SJSA1 (cell line): ENCODE measurements around the gene RASA3. TPM values are rescaled to one million over a fixed set of nuclear protein-coding genes. Genes with fewer than 3 reads are reported as not detected.

ENCODE experiments used
- DNase-seq, 2 experiments: peaks; one replicate each; pipeline ENCODE4 v3.0.0-alpha.2; 2015 to 2020; ENCODE audit warnings: low spot score in 2 of 2, low read depth in 1 of 2
- H3K27ac ChIP-seq: fragments of 250-450 bp; sonication (Bioruptor Pico); 2 replicates; pipeline ENCODE4 v1.5.1; 2020; ENCODE audit warnings: mild to moderate bottlenecking, moderate library complexity
- H3K27me3 ChIP-seq: fragments of 250-450 bp; sonication (Bioruptor Pico); replicated peaks from 2 replicates; pipeline ENCODE4 v1.5.1; 2020; ENCODE audit warnings: mild to moderate bottlenecking, moderate library complexity
- H3K36me3 ChIP-seq: fragments of 250-450 bp; sonication (Bioruptor Pico); 2 replicates; pipeline ENCODE4 v1.5.1; 2020; ENCODE audit warnings: mild to moderate bottlenecking
- H3K4me1 ChIP-seq: fragments of 250-450 bp; sonication (Bioruptor Pico); replicated peaks from 2 replicates; pipeline ENCODE4 v1.6.1; 2021; ENCODE audit warnings: mild to moderate bottlenecking
- H3K4me3 ChIP-seq: fragments of 250-450 bp; sonication (Bioruptor Pico); 2 replicates; pipeline ENCODE4 v1.5.1; 2020; ENCODE audit warnings: mild to moderate bottlenecking
- H3K9me3 ChIP-seq: fragments of 250-450 bp; sonication (Bioruptor Pico); replicated peaks from 2 replicates; pipeline ENCODE4 v1.5.1; 2020; ENCODE audit warnings: mild to moderate bottlenecking
- total RNA-seq: library from RNA; depleted of rRNA; stranded (reverse); fragments of >200 nt; shearing (Covaris generic); gene quantifications from 2 replicates; pipeline ENCODE4 v1.2.3, GENCODE V29; 2014

The RASA3 gene
- total RNA-seq, 1 experiment from 2014 or later: 19.8 TPM

DNA sequence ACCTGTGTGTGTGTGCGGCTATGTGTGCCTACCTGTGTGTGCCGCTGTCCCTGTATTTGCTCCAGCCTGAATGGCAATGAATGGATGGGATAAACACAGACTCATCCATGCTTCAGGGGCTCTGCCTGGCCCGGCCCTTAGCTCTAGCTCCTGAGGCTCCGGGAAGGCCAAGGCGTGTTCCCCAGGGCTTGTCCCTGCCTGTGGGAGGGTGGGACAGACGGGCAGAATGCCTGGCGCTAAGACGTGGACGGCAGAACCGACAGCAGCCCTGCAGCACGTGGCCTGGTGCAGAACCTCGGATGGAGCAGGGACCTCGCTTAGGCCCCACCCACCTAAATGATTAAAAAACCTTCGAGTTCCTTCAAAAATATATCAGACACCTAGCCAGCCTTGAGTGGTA lies 100.8 kb downstream of the RASA3 start:
- Histone ChIP-seq H3K4me1 (peaks cover 45% of the 10 kb centered on the region), H3K27me3 (no peaks in the 10 kb centered on the region), H3K4me3 (no peak overlapping the region), H3K27ac (peak overlapping the region; percentile 65), H3K9me3 (no peaks in the 10 kb centered on the region), H3K36me3 (peaks cover 24% of the 10 kb centered on the region)
- no peak for DNase-seq

DNA sequence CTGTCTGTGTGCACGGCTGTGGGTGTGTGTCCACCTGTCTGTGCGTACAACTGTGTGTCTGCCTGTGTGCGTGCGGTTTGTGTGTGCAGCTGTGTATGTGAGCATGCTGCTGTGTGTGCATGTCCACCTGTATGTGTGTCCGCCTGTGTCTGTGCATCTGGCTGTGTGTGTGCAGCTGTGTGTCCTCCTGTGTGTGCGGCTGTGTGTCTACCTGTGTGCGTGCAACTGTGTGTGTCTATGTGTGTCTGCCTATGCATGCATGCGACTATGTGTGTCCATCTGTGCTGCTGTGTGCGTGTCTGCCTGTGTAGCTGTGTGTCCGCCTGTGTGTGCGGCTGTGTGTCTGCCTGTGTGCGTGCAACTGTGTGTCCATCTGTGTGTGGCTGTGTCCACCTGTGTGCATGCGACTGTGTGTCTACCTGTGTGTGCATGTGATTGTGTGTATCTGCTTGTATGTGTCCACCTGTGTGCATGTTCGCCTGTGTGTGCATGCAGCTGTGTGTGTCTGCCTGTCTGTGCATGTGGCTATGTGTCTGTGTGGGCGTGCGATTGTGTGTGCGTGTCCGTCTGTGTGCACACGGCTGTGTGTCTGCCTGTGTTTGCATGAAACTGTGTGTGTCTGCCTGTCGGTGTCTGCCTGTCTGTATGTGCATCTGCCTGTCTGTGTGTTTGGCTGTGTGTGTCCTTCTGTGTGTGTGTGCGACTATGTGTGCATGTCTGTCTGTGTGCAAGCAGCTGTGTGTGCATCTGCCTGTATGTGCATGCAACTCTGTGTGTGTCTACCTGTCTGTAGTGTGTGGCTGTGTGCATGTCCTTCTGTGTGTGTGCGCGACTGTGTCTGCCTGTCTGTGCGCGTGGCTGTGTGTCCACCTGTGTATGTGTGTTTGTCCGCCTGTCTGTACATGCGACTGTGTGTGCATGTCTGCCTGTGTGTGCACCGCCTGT lies 101.5 kb downstream of the RASA3 start:
- Histone ChIP-seq H3K27me3 (no peaks in the 10 kb centered on the region), H3K9me3 (no peaks in the 10 kb centered on the region), H3K36me3 (peaks cover 25% of the 10 kb centered on the region), H3K27ac (no peak overlapping the region), H3K4me1 (peaks cover 45% of the 10 kb centered on the region), H3K4me3 (no peak overlapping the region)
- no peak for DNase-seq

DNA sequence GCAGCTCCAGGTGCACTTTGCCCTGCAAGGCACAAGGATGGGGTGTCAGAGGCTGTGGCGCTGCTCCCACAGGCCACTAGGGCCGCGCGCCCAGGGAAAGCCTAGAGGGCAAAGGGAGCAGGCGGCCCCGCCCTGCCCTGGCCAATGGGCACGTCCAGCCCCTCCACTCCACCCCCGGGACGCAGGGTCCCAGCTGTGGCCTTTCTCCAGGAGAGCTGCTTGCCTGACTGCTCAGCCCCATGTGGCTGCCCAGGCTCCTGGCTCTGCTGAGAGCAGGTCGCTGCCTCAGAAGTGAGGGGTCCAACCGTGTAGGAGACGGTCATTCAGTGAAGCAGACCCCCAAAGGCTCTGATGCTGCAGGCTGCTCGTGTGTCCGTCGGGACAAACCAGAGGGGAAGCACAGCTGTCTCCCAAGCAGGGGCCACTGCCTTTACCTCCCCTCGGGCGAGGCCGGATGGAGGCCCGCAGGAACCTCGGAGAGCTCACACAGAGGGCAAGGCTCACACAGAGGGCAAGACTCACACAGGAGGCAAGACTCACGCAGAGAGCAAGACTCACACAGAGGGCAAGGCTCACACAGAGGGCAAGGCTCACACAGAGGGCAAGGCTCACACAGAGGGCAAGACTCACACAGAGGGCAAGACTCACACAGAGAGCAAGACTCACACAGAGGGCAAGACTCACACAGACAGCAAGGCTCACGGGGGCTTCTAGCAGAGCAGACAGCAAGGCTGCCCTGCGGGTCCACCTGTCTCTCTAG lies 102.4 kb downstream of the RASA3 start:
- no peak for DNase-seq
- H3K4me1 ChIP-seq: peaks cover 53% of the 10 kb centered on the region
- H3K4me3 ChIP-seq: no peak overlapping the region
- no peak overlapping the region for H3K27ac ChIP-seq
- no peaks in the 10 kb centered on the region for H3K27me3 ChIP-seq
- peaks cover 30% of the 10 kb centered on the region for H3K36me3 ChIP-seq
- no peaks in the 10 kb centered on the region for H3K9me3 ChIP-seq

DNA sequence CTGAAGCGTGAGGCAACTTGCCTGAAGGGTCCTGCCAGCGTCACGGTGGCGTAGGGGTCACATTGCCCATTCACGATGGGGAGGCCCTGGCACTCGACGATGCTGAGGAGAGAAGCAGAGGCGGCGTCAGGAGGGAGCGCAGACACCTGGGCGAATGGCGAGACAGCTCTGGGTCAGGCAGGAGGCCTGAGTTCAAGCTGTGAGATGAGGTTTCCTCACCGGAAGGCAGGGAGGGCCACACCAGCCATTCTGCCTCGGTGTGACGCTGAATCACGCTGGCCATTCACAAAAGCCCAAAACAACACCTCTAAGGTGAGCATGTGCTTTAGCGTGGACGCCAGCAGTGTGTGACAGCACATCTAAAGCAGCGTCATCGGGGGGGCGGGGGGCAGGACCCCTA lies 104.6 kb downstream of the RASA3 start:
- Histone ChIP-seq H3K4me3 (no peak overlapping the region), H3K27me3 (no peaks in the 10 kb centered on the region), H3K9me3 (no peaks in the 10 kb centered on the region), H3K36me3 (peaks cover 51% of the 10 kb centered on the region), H3K27ac (no peak overlapping the region), H3K4me1 (peaks cover 46% of the 10 kb centered on the region)
- DNase-seq: no peak

DNA sequence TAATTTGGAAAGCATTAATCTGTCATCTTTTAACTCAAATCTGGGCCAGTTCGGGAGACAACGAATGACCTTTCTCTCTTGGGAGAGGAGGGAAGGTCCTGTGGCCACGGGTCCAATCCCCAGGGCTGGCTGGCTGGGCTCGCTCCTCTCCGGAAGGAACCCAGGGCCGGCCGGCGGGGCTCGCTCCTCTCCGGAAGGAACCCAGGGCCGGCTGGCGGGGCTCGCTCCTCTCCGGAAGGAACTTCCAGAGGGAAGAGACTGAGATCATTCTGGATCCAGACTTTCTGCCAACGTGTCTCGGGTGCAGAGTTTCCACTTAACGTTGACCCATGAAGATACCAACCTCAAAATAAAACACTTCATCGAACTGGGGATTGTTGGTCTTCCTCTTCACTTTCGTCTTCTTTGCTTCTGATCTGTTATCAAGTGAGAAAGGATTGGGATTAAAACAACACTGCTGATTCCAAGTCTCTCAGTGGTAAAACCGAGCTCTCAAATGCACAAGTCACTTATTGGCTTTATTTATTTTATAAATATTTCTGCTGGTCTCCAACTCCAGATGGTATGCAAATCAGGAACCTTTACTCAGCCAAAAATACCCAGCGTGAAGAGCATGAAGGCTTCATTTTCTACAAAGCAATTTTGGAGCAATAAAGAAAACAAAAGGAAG lies 105.2 kb downstream of the RASA3 start:
- H3K36me3 ChIP-seq: peaks cover 57% of the 10 kb centered on the region
- no peak overlapping the region for H3K27ac ChIP-seq
- no peaks in the 10 kb centered on the region for H3K9me3 ChIP-seq
- H3K4me3 ChIP-seq: no peak overlapping the region
- peak in 1 of 2 experiments; percentile 22 for DNase-seq
- peaks cover 43% of the 10 kb centered on the region for H3K4me1 ChIP-seq
- H3K27me3 ChIP-seq: no peaks in the 10 kb centered on the region

DNA sequence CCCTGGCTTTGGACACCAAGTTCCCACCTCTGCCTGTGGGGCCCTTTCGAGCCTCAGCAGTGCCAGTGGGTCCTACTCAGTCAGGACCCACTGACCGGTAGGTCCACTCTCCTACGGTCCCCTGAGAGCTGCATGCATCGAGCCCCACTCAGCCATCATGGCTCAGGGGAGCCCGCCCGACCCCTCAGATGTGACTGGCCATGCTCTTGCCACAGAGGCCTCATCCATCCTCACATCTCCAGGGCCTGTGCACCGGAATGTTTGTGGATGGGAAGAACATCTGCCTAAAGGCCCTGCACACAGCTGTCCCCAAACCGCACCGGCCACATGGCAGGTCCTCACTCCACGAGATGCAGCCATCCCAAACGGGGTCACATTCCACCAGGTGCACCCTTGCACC lies 105.9 kb downstream of the RASA3 start:
- Histone ChIP-seq H3K36me3 (peaks cover 58% of the 10 kb centered on the region), H3K9me3 (no peaks in the 10 kb centered on the region), H3K27ac (no peak overlapping the region)

DNA sequence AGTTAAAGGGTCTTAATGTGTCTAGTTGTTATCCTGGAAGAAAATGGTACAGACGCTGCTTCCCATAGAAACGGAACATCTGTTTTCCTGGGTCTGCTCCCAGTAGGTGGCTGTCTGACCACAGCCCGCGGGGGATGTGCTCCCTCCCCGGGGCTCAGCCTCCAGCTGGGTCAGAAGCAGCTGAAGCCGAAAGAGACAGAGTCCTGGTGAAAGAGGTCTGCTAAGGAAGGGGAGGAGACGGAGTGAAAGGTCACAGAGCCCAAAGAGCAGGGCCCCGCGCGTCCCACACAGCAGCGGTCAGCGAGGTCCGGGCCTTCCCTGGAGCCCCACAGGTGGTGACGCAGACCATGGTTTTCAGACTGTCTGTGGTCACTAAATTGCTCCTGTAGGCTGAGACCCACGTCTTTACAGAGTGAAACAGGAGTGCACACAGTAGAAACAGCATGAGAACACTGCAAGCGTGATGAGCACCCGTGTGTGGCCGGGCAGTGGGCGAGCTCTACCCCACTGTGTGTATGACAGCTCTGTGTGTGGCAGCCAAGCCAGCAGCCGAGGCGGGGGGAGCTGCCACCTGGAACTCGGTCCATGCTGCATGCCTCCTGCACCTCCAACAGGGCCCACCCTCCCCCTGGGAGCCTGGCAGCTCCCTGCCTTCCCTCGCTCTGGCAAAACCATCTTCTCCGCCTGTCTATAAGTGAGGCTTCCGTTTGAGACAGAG lies 106.5 kb downstream of the RASA3 start:
- no peak overlapping the region for H3K4me3 ChIP-seq
- peaks cover 56% of the 10 kb centered on the region for H3K36me3 ChIP-seq
- peaks cover 33% of the 10 kb centered on the region for H3K4me1 ChIP-seq
- H3K27ac ChIP-seq: peak overlapping the region; percentile 5; the same call in 1 of the 2 replicates
- no peaks in the 10 kb centered on the region for H3K27me3 ChIP-seq
- peak; percentile 62 to 63 for DNase-seq
- H3K9me3 ChIP-seq: no peaks in the 10 kb centered on the region

More for the DNA sequence above, 105.9 kb downstream of the RASA3 start:
- no peak overlapping the region for H3K4me3 ChIP-seq
- no peaks in the 10 kb centered on the region for H3K27me3 ChIP-seq
- H3K4me1 ChIP-seq: peaks cover 36% of the 10 kb centered on the region
- DNase-seq: no peak

DNA sequence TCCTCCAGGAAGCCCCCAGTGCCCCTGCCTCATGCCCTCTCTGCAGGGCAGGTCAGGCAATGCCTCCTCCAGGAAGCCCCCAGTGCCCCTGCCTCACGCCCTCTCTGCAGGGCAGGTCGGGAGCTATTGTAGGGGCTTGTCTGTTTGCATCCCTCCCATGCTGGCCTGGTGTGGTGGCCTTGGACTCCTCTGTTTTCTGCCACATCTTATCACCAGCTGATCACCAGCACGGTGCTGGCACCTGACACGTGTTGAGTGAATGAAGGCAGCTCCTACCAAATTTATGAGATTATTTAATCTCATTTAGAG lies 107.1 kb downstream of the RASA3 start:
- peaks cover 60% of the 10 kb centered on the region for H3K36me3 ChIP-seq
- H3K9me3 ChIP-seq: no peaks in the 10 kb centered on the region
- no peak overlapping the region for H3K4me3 ChIP-seq
- no peaks in the 10 kb centered on the region for H3K27me3 ChIP-seq
- peaks cover 33% of the 10 kb centered on the region for H3K4me1 ChIP-seq
- peak overlapping the region; percentile 5; the same call in 1 of the 2 replicates for H3K27ac ChIP-seq
- no peak for DNase-seq

DNA sequence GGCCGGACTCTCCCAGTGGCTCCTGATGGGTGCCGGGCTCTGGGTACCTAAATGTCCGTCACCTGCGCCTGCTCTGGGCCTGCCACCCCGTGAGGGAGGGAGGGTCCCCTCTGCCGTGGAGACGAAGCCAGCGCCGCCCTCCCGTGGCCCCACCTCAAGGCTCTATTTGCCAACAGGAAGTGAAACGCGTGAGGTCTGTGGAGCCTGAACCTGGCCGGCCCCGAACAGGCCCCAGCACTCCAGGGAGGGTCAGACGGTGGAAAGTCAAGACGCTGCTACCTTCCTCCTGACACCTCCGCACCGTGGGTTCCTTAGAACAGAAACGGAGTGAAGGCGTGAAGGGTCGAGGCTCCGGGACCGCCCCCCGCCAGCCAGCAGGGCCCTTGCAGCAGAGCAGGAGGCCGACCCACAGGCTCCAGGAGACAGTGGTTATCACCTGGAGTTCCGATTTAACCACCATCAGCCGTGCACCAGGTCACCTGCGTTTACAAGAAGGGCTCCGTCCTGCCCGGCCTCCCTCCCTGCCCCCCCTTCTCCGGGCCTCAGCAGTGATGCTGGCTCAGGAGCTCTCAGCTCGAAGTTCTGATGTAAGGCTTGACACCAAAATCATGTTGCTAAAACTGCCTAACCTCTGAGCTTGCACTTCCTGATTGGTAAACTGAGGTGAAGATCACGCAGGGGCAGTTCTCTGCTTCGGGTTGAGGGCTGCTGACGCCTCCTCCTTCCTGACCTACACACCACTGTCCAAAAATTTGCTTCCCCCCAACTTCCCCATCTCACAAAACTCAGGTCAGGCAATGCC lies 107.6 kb downstream of the RASA3 start:
- peaks cover 62% of the 10 kb centered on the region for H3K36me3 ChIP-seq
- H3K4me1 ChIP-seq: peaks cover 33% of the 10 kb centered on the region
- H3K27ac ChIP-seq: peak overlapping the region; percentile 5; the same call in 1 of the 2 replicates
- no peak overlapping the region for H3K4me3 ChIP-seq
- DNase-seq: no peak
- no peaks in the 10 kb centered on the region for H3K9me3 ChIP-seq
- no peaks in the 10 kb centered on the region for H3K27me3 ChIP-seq

DNA sequence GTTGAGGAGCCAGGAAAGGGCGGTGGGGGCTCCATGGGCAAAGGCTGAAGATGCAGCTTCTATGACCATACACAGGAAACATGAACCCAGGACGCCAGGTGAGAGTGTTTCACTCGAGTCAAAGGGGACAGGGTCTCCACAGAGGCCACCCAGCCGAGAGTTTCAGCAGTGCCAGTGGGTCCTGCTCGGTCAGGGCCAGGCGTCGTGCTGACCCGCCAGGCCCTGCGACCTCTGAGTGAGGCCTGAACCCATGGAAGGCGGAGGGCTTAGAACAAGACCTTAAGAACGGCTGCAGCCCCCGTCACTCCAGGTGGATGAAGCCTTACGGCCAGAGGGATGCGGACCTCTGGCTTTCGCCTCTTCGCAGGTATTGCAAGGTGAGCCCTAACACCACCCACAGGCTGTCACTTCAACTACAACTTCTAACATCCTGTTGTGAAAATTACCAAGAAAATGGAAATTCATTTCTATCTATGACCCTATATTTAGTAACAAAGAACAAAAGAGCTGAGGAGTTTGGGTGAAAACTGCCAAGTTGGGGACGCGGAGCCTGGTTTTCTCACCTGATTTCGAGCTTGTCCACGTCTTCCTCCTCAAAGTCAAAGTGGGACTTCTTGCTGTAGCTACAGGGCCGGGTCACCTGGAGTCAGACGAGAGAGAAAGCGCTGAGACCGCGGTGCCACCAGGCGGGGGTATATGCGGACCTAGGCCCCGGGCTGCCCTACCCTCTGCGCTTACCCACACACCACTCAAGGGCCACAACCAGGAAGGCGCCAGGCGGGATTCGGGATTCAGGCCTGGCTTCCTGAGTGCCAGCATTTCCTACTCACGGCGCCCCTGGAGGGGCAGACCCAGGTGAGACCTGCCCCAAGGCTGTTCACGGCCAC lies 108.5 kb downstream of the RASA3 start:
- H3K4me1 ChIP-seq: peaks cover 33% of the 10 kb centered on the region
- H3K9me3 ChIP-seq: no peaks in the 10 kb centered on the region
- H3K4me3 ChIP-seq: no peak overlapping the region
- no peak overlapping the region for H3K27ac ChIP-seq
- no peak for DNase-seq
- H3K27me3 ChIP-seq: no peaks in the 10 kb centered on the region
- peaks cover 66% of the 10 kb centered on the region for H3K36me3 ChIP-seq

DNA sequence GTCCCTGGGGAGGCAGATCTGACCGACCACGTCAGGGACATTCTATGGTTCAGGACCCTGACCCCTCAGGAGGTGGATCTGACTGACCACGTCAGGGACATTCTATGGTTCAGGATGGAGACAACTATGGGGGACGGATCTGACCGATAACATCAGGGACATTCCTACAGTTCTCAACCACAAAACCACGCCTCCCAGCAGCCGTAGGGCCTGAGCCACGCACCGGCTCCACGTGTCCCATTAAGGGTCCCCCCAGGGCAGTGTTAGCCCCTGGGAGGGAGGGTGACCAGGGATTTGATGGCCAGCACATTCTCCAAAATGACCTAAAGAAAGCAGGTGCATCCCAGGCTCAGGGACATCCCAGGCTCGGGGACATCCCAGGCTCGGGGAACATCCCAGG lies 109.5 kb downstream of the RASA3 start:
- Histone ChIP-seq H3K36me3 (peaks cover 73% of the 10 kb centered on the region), H3K27ac (no peak overlapping the region), H3K27me3 (no peaks in the 10 kb centered on the region), H3K9me3 (no peaks in the 10 kb centered on the region), H3K4me1 (peaks cover 32% of the 10 kb centered on the region), H3K4me3 (no peak overlapping the region)
- DNase-seq: no peak

DNA sequence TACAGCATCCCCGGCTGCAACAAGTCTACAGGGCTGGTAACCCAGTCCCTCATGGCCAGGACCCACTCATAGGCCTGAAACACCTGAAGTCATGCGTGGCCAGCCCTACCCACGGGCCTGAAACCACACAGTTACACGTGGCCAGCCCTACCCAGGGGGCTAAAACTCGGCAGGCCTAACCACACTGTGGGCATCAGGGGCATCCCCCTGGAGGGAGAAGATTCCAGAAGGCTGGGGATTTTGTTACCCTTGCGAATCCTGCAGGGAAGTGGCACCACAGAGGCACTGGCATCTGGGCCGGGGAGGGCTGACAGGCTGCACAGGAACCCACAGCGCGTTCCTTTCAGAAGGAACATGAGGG lies 110.1 kb downstream of the RASA3 start:
- Histone ChIP-seq H3K4me1 (peaks cover 26% of the 10 kb centered on the region), H3K4me3 (no peak overlapping the region), H3K36me3 (peaks cover 70% of the 10 kb centered on the region), H3K27ac (no peak overlapping the region), H3K27me3 (no peaks in the 10 kb centered on the region), H3K9me3 (no peaks in the 10 kb centered on the region)
- no peak for DNase-seq
